Panc1 (cell line): Measurements from ENCODE around the gene TRMT10B.

Experiments used
- CTCF ChIP-seq: fragments of 450-650 bp; IDR thresholded peaks from 2 replicates; pipeline ENCODE4 v1.5.1; 2017; ENCODE audit warnings: mild to moderate bottlenecking
- POLR2AphosphoS5 ChIP-seq: IDR thresholded peaks from 2 replicates; pipeline ENCODE4 v1.6.1; 2012; ENCODE audit warnings: mild to moderate bottlenecking, low read depth, low read length, moderate library complexity
- REST ChIP-seq, 2 experiments: IDR thresholded peaks; 2 replicates each; pipeline ENCODE4 v1.6.1; 2011 to 2012; ENCODE audit warnings: low read depth in 2 of 2, control low read depth in 1 of 2, low read length in 1 of 2, mild to moderate bottlenecking in 1 of 2, moderate library complexity in 1 of 2; ENCODE audit not compliant: insufficient read depth in 1 of 2
- SIN3A ChIP-seq: IDR thresholded peaks from 2 replicates; pipeline ENCODE4 v1.6.1; 2012; ENCODE audit warnings: low read depth, mild to moderate bottlenecking, low read length, moderate library complexity, borderline replicate concordance; ENCODE audit not compliant: insufficient read depth
- TCF7L2 ChIP-seq: IDR thresholded peaks from 2 replicates; pipeline ENCODE4 v1.6.1; 2011; ENCODE audit warnings: mild to moderate bottlenecking, low read depth, low read length, inconsistent platforms

DNA sequence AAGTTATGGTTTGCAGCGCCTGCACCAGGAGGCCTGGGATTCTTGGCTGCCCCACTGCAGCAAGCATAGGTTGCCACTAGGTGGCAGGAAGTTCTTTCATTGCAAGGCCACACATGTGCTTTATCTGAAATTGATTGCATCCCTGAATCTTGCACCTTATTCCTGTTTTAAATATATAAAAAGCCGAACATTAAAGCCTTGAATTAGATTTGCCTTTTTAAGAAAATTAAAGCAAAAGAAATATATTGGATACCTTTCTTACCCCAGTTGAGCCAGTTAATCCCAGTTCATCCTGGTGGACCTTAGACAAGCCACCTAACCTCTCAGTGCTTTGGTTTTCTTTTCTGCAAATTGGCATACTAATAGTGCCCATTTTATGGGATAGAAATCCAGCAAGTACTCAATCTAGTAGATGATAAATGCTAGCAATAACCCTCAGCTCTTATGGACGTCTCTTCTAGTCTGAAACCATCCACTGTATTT is 6.3 kb upstream of the TRMT10B start:
- no peak for TF ChIP-seq CTCF
- no peak for TF ChIP-seq POLR2AphosphoS5
- no peak for TF ChIP-seq REST (IDR thresholded peaks at IDR 0.05; ENCODE audit: insufficient read depth in 1 of 2, low read depth in 2 of 2, low read length in 1 of 2)
- no peak for TF ChIP-seq TCF7L2
- no peak for TF ChIP-seq SIN3A
